ENCODE data around the gene ARHGAP25. TPM values are rescaled to one million over a fixed set of nuclear protein-coding genes. Genes with fewer than 3 reads are reported as not detected.

The ARHGAP25 gene
- total and polyA plus RNA-seq, 2 of the 4 experiments (the other 2 are of a cell fraction): 0.29 to 0.36 TPM

- no TSS peak for BruUV-seq (replicated peaks)
Observed at GRCh38 chr2:68764806-68765311, 30.2 kb downstream of the ARHGAP25 start.

More at GRCh38 chr2:68764806-68765311, 30.2 kb downstream of the ARHGAP25 start:
- peak overlapping the region; percentile 39 for H3K4ac ChIP-seq (ENCODE audit: low read depth, low read length)
- WGBS, 2 experiments (ENCODE audit: extremely low coverage in 2 of 2, insufficient read length in 1 of 2): no CpG with 5 or more reads among the region's 5 CpGs
- ChIA-PET CTCF (interaction anchor here (0.6 to 1.0 kb wide), 3 partner anchors 13 to 45 kb away, joined by 3 read pairs; no protein-coding TSS in a partner anchor), POLR2A (ENCODE audit: unreplicated experiment) (no interaction called here)
- peak overlapping the region; percentile 67 for H3K14ac ChIP-seq (replicated peaks; ENCODE audit: low read depth, low read length)
- H3K4me3 ChIP-seq (ENCODE audit: insufficient read depth, low read depth, low read length): peak overlapping the region; percentile 7; the same call in 1 of the 2 replicates
- H2BK20ac ChIP-seq (ENCODE audit: low read depth, low read length): peak overlapping the region; percentile 73
- H3K36me3 ChIP-seq (ENCODE audit: control insufficient read depth, insufficient read depth, low read length): no peaks in the 10 kb centered on the region
- peak overlapping the region; percentile 65 for H4K91ac ChIP-seq (ENCODE audit: insufficient read depth, low read depth, low read length)
- no peaks in the 10 kb centered on the region for H3K79me1 ChIP-seq (ENCODE audit: low read depth in 1 of 2, low read length in 2 of 2)
- H3K9me3 ChIP-seq (ENCODE audit: control insufficient read depth, insufficient read depth, low read length): no peaks in the 10 kb centered on the region
- H3K27ac ChIP-seq (ENCODE audit: insufficient read depth, low read length): peak overlapping the region; percentile 31; the same call in 1 of the 2 replicates
- peak overlapping the region; percentile 36 to 72; a peak in 3 of 4 replicates for H4K8ac ChIP-seq (ENCODE audit: low read depth in 2 of 2, low read length in 2 of 2)
- in situ Hi-C loops (cut with MboI; ENCODE audit: low sequenced_read_pairs) (no loop called here), dilution Hi-C loops (cut with HindIII; ENCODE audit: low sequenced_read_pairs, unreplicated experiment) (no loop called here), intact Hi-C loops (cut with micrococcal nuclease) (loop anchor here (5.0 kb wide), 1 partner anchor 42 kb away; no protein-coding TSS in a partner anchor)
- H2AK5ac ChIP-seq (ENCODE audit: low read depth, low read length): peak overlapping the region; percentile 54
- peak overlapping the region; percentile 7; the same call in 1 of the 3 replicates for H2BK15ac ChIP-seq (ENCODE audit: low read depth, low read length)
- no peak overlapping the region for H3K56ac ChIP-seq (ENCODE audit: extremely low read depth, insufficient read depth, low read length)
- peak overlapping the region; percentile 35 for H2BK5ac ChIP-seq (ENCODE audit: low read depth, low read length, poor library complexity, severe bottlenecking)
- no peak overlapping the region for H3K9ac ChIP-seq (ENCODE audit: low read depth, low read length)
- peak overlapping the region; percentile 83 for H3K4me2 ChIP-seq (ENCODE audit: low read depth, low read length)
- TF ChIP-seq ELK1 (IDR thresholded peaks at IDR 0.05; ENCODE audit: borderline replicate concordance, low read depth, low read length) (no peak), RCOR1 (IDR thresholded peaks at IDR 0.05; ENCODE audit: insufficient replicate concordance, low read length) (no peak), MAFK (IDR thresholded peaks at IDR 0.05; ENCODE audit: low read depth, low read length) (0 out of 2 replicates have a peak, but pooled peaks have one; percentile 3)
- H2AFZ ChIP-seq (replicated peaks; ENCODE audit: low read length, poor library complexity): peak overlapping the region; percentile 70
- peaks cover 15% of the 10 kb centered on the region for H3K9me1 ChIP-seq (ENCODE audit: insufficient read depth, low read length)
- peak overlapping the region; percentile 48 for H2BK120ac ChIP-seq (ENCODE audit: low read depth, low read length)
- H3K4me1 ChIP-seq (ENCODE audit: control insufficient read depth, insufficient read depth, low read length): peaks cover 30% of the 10 kb centered on the region
- peak overlapping the region; percentile 72 for H3K18ac ChIP-seq (ENCODE audit: low read depth, low read length)
- peak overlapping the region; percentile 6 for H2AK9ac ChIP-seq (replicated peaks; ENCODE audit: low read depth, low read length, poor library complexity)
- peak; percentile 55; the same call in 1 of the 2 replicates for ATAC-seq (ENCODE audit: low read depth)
- H3K27me3 ChIP-seq (ENCODE audit: control insufficient read depth, insufficient read depth, low read length): no peaks in the 10 kb centered on the region
- H4K20me1 ChIP-seq (ENCODE audit: insufficient read depth, low read length): no peaks in the 10 kb centered on the region
- no peak overlapping the region for H3K23ac ChIP-seq (ENCODE audit: low read depth, low read length)
- H4K5ac ChIP-seq (ENCODE audit: low read depth, low read length): peak overlapping the region; percentile 60
- DNase-seq: peak; percentile 92
